SK-N-SH (cell line): ENCODE measurements around the gene DIAPH1. TPM values are rescaled to one million over a fixed set of nuclear protein-coding genes. Genes with fewer than 3 reads are reported as not detected.

ENCODE experiments used
- CTCF ChIA-PET: fragments of 300-600, 350-600 bp; formaldehyde crosslinking; extraction: SDS; loops from one replicate; lab custom pipeline; 2021; lab: Yijun Ruan, JAX
- POLR2A ChIA-PET: fragments of 350-600 bp; sonication (Branson Sonifier 250); formaldehyde crosslinking; extraction: SDS; loops from one replicate; lab custom pipeline; 2020; ENCODE audit warnings: antibody characterized with exemption, inconsistent platforms; lab: Yijun Ruan, JAX
- DNase-seq: peaks from one replicate; pipeline ENCODE4 v3.0.0; 2012
- H2AFZ ChIP-seq: fragments of 200-600 bp; sonication (generic); 2 replicates; pipeline ENCODE4 v1.8.1; 2016; ENCODE audit warnings: antibody characterized with exemption, mild to moderate bottlenecking, low read depth
- H3F3A ChIP-seq: fragments of 200-600 bp; sonication (generic); replicated peaks from 2 replicates; pipeline ENCODE3; 2016; ENCODE audit warnings: antibody characterized with exemption, mild to moderate bottlenecking; ENCODE audit not compliant: insufficient read depth
- H3K27ac ChIP-seq, 2 experiments: fragments of 200-500 bp in 1 of 2; fragments of 200-600 bp in 1 of 2; sonication (Bioruptor generic) in 1 of 2; sonication (generic), shearing (Covaris generic) in 1 of 2; 2 replicates each; pipeline versions ENCODE4 v1.5.1 to v1.6.1; 2014 to 2016; ENCODE audit warnings: low read depth in 2 of 2, inconsistent platforms in 1 of 2, low read length in 1 of 2, mild to moderate bottlenecking in 1 of 2, mixed read lengths in 1 of 2
- H3K27me3 ChIP-seq: fragments of 200-600 bp; sonication (generic), shearing (Covaris generic); 2 replicates; pipeline ENCODE4 v1.6.1; 2016; ENCODE audit warnings: mixed run types; ENCODE audit not compliant: insufficient read depth
- H3K36me3 ChIP-seq, 2 experiments: fragments of 200-500 bp in 1 of 2; fragments of 200-600 bp in 1 of 2; sonication (Bioruptor generic) in 1 of 2; sonication (generic) in 1 of 2; replicated peaks in 1 of 2; 2 replicates each; pipeline versions ENCODE3 to v1.5.1; 2014 to 2016; ENCODE audit warnings: low read length in 1 of 2, mild to moderate bottlenecking in 1 of 2; ENCODE audit not compliant: insufficient read depth in 2 of 2, control insufficient read depth in 1 of 2
- H3K4me1 ChIP-seq, 2 experiments: fragments of 200-500 bp in 1 of 2; fragments of 200-600 bp in 1 of 2; sonication (Bioruptor generic) in 1 of 2; sonication (generic), shearing (Covaris generic) in 1 of 2; 2 replicates each; pipeline versions ENCODE4 v1.5.1 to v1.6.1; 2014 to 2016; ENCODE audit warnings: low read depth in 1 of 2, low read length in 1 of 2, mixed run types in 1 of 2; ENCODE audit not compliant: insufficient read depth in 2 of 2, control insufficient read depth in 1 of 2
- H3K4me2 ChIP-seq: fragments of 200-600 bp; sonication (generic), shearing (Covaris generic); 2 replicates; pipeline ENCODE4 v1.6.1; 2017; ENCODE audit warnings: mixed run types
- H3K4me3 ChIP-seq, 2 experiments: fragments of 200-500 bp in 1 of 2; fragments of 200-600 bp in 1 of 2; sonication (Bioruptor generic) in 1 of 2; sonication (generic), shearing (Covaris generic) in 1 of 2; 2 replicates each; pipeline versions ENCODE4 v1.5.1 to v1.8.1; 2014 to 2016; ENCODE audit warnings: low read depth in 2 of 2, inconsistent platforms in 1 of 2, low read length in 1 of 2, mild to moderate bottlenecking in 1 of 2, mixed read lengths in 1 of 2, moderate library complexity in 1 of 2
- H3K79me2 ChIP-seq: fragments of 200-600 bp; sonication (generic); 2 replicates; pipeline ENCODE4 v1.8.1; 2017; ENCODE audit warnings: mild to moderate bottlenecking; ENCODE audit not compliant: insufficient read depth
- H3K9ac ChIP-seq: fragments of 200-600 bp; sonication (generic); 2 replicates; pipeline ENCODE4 v1.6.1; 2017; ENCODE audit warnings: mixed run types
- H3K9me2 ChIP-seq: fragments of 200-600 bp; sonication (generic); 2 replicates; pipeline ENCODE4 v1.6.1; 2017; ENCODE audit warnings: mixed run types
- H3K9me3 ChIP-seq: fragments of 200-600 bp; sonication (generic); 2 replicates; pipeline ENCODE4 v1.6.1; 2017; ENCODE audit warnings: mixed run types, mild to moderate bottlenecking, moderate library complexity
- H4K20me1 ChIP-seq: fragments of 200-600 bp; sonication (generic); 2 replicates; pipeline ENCODE4 v1.6.1; 2017; ENCODE audit warnings: mild to moderate bottlenecking, mixed run types; ENCODE audit not compliant: insufficient read depth
- CHD2 ChIP-seq: fragments of 150-350 bp; IDR thresholded peaks from 2 replicates; pipeline ENCODE4 v1.6.1; 2018; ENCODE audit warnings: low read length; ENCODE audit not compliant: partially characterized antibody
- EZH2phosphoT487 ChIP-seq: fragments of 200-600 bp; sonication (generic); IDR thresholded peaks from 2 replicates; pipeline ENCODE4 v1.6.1; 2017; ENCODE audit warnings: low read depth, mixed run types, mild to moderate bottlenecking, antibody characterized with exemption, moderate library complexity, borderline replicate concordance
- FOSL2 ChIP-seq: IDR thresholded peaks from 2 replicates; pipeline ENCODE4 v1.4.0; 2012; ENCODE audit warnings: low read depth, mild to moderate bottlenecking, moderate library complexity, borderline replicate concordance
- GATA2 ChIP-seq: sonication (generic); formaldehyde crosslinking; IDR thresholded peaks from 2 replicates; pipeline ENCODE4 v1.5.0; 2020; ENCODE audit warnings: mild to moderate bottlenecking, missing genetic modification reagents
- MEF2A ChIP-seq: IDR thresholded peaks from 2 replicates; pipeline ENCODE4 v1.4.0; 2012; ENCODE audit warnings: low read depth, borderline replicate concordance
- POLR2AphosphoS5 ChIP-seq: IDR thresholded peaks from 2 replicates; pipeline ENCODE4 v1.6.1; 2012; ENCODE audit warnings: low read depth, low read length
- RAD21 ChIP-seq: IDR thresholded peaks from 2 replicates; pipeline ENCODE4 v1.6.1; 2012; ENCODE audit warnings: mild to moderate bottlenecking, low read length
- RCOR1 ChIP-seq: fragments of 150-350 bp; IDR thresholded peaks from 2 replicates; pipeline ENCODE4 v1.6.1; 2017; ENCODE audit warnings: antibody characterized with exemption, low read length
- RXRA ChIP-seq: IDR thresholded peaks from 2 replicates; pipeline ENCODE4 v1.4.0; 2012; ENCODE audit warnings: low read depth, mild to moderate bottlenecking, borderline replicate concordance
- SIN3A ChIP-seq: IDR thresholded peaks from 2 replicates; pipeline ENCODE4 v1.6.1; 2012; ENCODE audit warnings: low read depth, mild to moderate bottlenecking, low read length, moderate library complexity, borderline replicate concordance
- SMC3 ChIP-seq: IDR thresholded peaks from 2 replicates; pipeline ENCODE4 v1.6.1; 2012; ENCODE audit warnings: low read depth, low read length, improper control_type of control experiment
- TCF12 ChIP-seq: IDR thresholded peaks from 2 replicates; pipeline ENCODE4 v1.4.0; 2012
- TEAD4 ChIP-seq: IDR thresholded peaks from 2 replicates; pipeline ENCODE4 v1.4.0; 2012; ENCODE audit warnings: mild to moderate bottlenecking, borderline replicate concordance; ENCODE audit not compliant: insufficient read depth
- WGBS: methylation state at CpG from one replicate; pipeline ENCODE4 v1.1.6; 2017; ENCODE audit warnings: low lambda C conversion rate; 5-methylcytosine and 5-hydroxymethylcytosine counted together
- polyA plus RNA-seq, 3 experiments: library from polyadenylated mRNA; depleted of rRNA; stranded (reverse); fragments of >200 nt; gene quantifications; 2 replicates each; pipeline ENCODE4 v1.2.3, GENCODE V29; 2012
- TF ChIP-seq, protein P1 (sequence below): IDR thresholded peaks from 2 replicates; pipeline ENCODE4 v1.4.0; 2012; ENCODE audit warnings: low read depth, borderline replicate concordance
- TF ChIP-seq, protein P2 (sequence below): IDR thresholded peaks from 2 replicates; pipeline ENCODE4 v1.4.0; 2012; ENCODE audit warnings: low read depth, borderline replicate concordance
- TF ChIP-seq, protein P3 (sequence below): IDR thresholded peaks from 2 replicates; pipeline ENCODE4 v1.6.1; 2012; ENCODE audit warnings: mild to moderate bottlenecking, low read depth, low read length, moderate library complexity

The DIAPH1 gene
- polyA plus RNA-seq, 1 of the 3 experiments (the other 2 are of a cell fraction): 30.4 TPM

DNA sequence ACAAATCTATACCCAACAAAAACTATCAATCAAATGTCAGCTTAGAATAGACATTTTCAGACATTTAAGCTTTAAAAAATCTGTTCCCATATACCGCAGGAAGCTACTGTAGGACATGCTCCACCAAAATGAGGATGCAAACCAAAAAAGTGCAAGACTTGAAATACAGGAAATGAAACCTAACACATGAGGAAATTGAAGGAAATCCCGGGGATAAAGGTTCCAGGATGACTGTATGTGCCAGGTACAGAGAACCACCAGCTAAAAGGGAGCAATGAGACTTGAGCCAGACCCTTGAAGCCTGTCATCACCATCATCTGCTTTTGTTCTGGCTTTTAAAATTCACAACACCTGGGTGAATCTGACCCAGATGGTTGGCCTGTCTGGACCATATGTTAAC is 21.4 kb downstream of the DIAPH1 start:
- Histone ChIP-seq H3K79me2 (peaks cover 78% of the 10 kb centered on the region), H3K4me1 (peaks cover 0 to 5% of the 10 kb centered on the region in 2 experiments; a peak in 1 of 4 replicates), H3K4me2 (no peak overlapping the region), H4K20me1 (peaks cover 4% of the 10 kb centered on the region; the same call in 1 of the 2 replicates), H3F3A (peaks cover 14% of the 10 kb centered on the region), H3K4me3 (no peak overlapping the region), H3K36me3 (peaks cover 0 to 5% of the 10 kb centered on the region in 2 experiments), H3K27me3 (no peaks in the 10 kb centered on the region), H3K9me2 (no peaks in the 10 kb centered on the region), H3K27ac (no peak overlapping the region), H3K9me3 (no peaks in the 10 kb centered on the region), H2AFZ (no peak overlapping the region), H3K9ac (no peak overlapping the region)
- TF ChIP-seq, protein P1, sequence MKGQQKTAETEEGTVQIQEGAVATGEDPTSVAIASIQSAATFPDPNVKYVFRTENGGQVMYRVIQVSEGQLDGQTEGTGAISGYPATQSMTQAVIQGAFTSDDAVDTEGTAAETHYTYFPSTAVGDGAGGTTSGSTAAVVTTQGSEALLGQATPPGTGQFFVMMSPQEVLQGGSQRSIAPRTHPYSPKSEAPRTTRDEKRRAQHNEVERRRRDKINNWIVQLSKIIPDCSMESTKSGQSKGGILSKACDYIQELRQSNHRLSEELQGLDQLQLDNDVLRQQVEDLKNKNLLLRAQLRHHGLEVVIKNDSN: no peak
- ChIA-PET CTCF (interaction anchor here (1.1 to 3.9 kb wide), 8 partner anchors 8 to 363 kb away, joined by 3 to 42 read pairs (median 6); partner anchors contain the start of gene DIAPH1), POLR2A (no interaction called here)
- no peak for DNase-seq
- 70% methylated on average over 2 of the region's 2 CpGs for WGBS

DNA sequence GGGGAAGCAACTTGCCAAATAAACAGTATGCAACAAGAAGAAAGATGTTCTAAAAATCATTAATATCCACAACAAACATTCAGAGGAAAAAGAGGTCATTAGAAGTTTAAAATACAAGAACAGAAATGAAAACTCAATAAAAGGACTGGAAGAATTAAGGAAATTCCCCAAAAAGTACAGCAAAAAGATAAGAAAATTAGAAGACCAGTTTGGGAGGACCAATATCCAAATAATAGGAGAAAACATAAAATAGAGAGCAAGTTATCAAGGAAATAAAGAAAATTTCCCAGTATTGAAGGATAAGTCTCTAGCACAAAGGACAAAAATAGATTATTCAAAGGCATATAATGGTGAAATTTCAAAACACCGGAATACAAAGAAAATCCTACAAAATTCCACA is 21.9 kb downstream of the DIAPH1 start:
- POLR2A ChIA-PET: no interaction called here
- WGBS: 100% methylated on average over 1 of the region's 1 CpG
- no peak for DNase-seq
- Histone ChIP-seq H3K27ac (no peak overlapping the region), H3K9ac (no peak overlapping the region), H3F3A (peaks cover 17% of the 10 kb centered on the region), H3K36me3 (peaks cover 0 to 5% of the 10 kb centered on the region in 2 experiments), H3K79me2 (peaks cover 76% of the 10 kb centered on the region), H2AFZ (no peak overlapping the region), H3K9me3 (no peaks in the 10 kb centered on the region), H4K20me1 (peaks cover 7% of the 10 kb centered on the region; the same call in 1 of the 2 replicates), H3K27me3 (no peaks in the 10 kb centered on the region), H3K4me3 (no peak overlapping the region), H3K4me1 (peaks cover 0 to 5% of the 10 kb centered on the region in 2 experiments; a peak in 1 of 4 replicates), H3K4me2 (no peak overlapping the region), H3K9me2 (no peaks in the 10 kb centered on the region)
- CTCF ChIA-PET: interaction anchor here (1.1 to 3.9 kb wide), 7 partner anchors 9 to 364 kb away, joined by 3 to 42 read pairs (median 6); partner anchors contain the start of gene DIAPH1
- TF ChIP-seq RAD21 (no peak), MEF2A (no peak), RCOR1 (no peak), POLR2AphosphoS5 (no peak), FOSL2 (no peak), TCF12 (no peak), CHD2 (no peak), GATA2 (CRISPR knock-in tag) (no peak), SMC3 (no peak), SIN3A (no peak), TEAD4 (no peak), EZH2phosphoT487 (no peak), RXRA (no peak)
- TF ChIP-seq, protein P2, sequence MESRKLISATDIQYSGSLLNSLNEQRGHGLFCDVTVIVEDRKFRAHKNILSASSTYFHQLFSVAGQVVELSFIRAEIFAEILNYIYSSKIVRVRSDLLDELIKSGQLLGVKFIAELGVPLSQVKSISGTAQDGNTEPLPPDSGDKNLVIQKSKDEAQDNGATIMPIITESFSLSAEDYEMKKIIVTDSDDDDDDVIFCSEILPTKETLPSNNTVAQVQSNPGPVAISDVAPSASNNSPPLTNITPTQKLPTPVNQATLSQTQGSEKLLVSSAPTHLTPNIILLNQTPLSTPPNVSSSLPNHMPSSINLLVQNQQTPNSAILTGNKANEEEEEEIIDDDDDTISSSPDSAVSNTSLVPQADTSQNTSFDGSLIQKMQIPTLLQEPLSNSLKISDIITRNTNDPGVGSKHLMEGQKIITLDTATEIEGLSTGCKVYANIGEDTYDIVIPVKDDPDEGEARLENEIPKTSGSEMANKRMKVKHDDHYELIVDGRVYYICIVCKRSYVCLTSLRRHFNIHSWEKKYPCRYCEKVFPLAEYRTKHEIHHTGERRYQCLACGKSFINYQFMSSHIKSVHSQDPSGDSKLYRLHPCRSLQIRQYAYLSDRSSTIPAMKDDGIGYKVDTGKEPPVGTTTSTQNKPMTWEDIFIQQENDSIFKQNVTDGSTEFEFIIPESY: no peak
- TF ChIP-seq, protein P3, sequence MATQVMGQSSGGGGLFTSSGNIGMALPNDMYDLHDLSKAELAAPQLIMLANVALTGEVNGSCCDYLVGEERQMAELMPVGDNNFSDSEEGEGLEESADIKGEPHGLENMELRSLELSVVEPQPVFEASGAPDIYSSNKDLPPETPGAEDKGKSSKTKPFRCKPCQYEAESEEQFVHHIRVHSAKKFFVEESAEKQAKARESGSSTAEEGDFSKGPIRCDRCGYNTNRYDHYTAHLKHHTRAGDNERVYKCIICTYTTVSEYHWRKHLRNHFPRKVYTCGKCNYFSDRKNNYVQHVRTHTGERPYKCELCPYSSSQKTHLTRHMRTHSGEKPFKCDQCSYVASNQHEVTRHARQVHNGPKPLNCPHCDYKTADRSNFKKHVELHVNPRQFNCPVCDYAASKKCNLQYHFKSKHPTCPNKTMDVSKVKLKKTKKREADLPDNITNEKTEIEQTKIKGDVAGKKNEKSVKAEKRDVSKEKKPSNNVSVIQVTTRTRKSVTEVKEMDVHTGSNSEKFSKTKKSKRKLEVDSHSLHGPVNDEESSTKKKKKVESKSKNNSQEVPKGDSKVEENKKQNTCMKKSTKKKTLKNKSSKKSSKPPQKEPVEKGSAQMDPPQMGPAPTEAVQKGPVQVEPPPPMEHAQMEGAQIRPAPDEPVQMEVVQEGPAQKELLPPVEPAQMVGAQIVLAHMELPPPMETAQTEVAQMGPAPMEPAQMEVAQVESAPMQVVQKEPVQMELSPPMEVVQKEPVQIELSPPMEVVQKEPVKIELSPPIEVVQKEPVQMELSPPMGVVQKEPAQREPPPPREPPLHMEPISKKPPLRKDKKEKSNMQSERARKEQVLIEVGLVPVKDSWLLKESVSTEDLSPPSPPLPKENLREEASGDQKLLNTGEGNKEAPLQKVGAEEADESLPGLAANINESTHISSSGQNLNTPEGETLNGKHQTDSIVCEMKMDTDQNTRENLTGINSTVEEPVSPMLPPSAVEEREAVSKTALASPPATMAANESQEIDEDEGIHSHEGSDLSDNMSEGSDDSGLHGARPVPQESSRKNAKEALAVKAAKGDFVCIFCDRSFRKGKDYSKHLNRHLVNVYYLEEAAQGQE: no peak
